SK-N-SH (cell line): ENCODE data around the gene SHROOM2. TPM values are rescaled to one million over a fixed set of nuclear protein-coding genes. Genes with fewer than 3 reads are reported as not detected.

Experiments used
- CTCF ChIA-PET: fragments of 300-600, 350-600 bp; formaldehyde crosslinking; extraction: SDS; loops from one replicate; lab custom pipeline; 2021; lab: Yijun Ruan, JAX
- POLR2A ChIA-PET: fragments of 350-600 bp; sonication (Branson Sonifier 250); formaldehyde crosslinking; extraction: SDS; loops from one replicate; lab custom pipeline; 2020; ENCODE audit warnings: antibody characterized with exemption, inconsistent platforms; lab: Yijun Ruan, JAX
- DNase-seq: peaks from one replicate; pipeline ENCODE4 v3.0.0; 2012
- H2AFZ ChIP-seq: fragments of 200-600 bp; sonication (generic); 2 replicates; pipeline ENCODE4 v1.8.1; 2016; ENCODE audit warnings: antibody characterized with exemption, mild to moderate bottlenecking, low read depth
- H3F3A ChIP-seq: fragments of 200-600 bp; sonication (generic); replicated peaks from 2 replicates; pipeline ENCODE3; 2016; ENCODE audit warnings: antibody characterized with exemption, mild to moderate bottlenecking; ENCODE audit not compliant: insufficient read depth
- H3K27ac ChIP-seq, 2 experiments: fragments of 200-500 bp in 1 of 2; fragments of 200-600 bp in 1 of 2; sonication (Bioruptor generic) in 1 of 2; sonication (generic), shearing (Covaris generic) in 1 of 2; 2 replicates each; pipeline versions ENCODE4 v1.5.1 to v1.6.1; 2014 to 2016; ENCODE audit warnings: low read depth in 2 of 2, inconsistent platforms in 1 of 2, low read length in 1 of 2, mild to moderate bottlenecking in 1 of 2, mixed read lengths in 1 of 2
- H3K27me3 ChIP-seq: fragments of 200-600 bp; sonication (generic), shearing (Covaris generic); 2 replicates; pipeline ENCODE4 v1.6.1; 2016; ENCODE audit warnings: mixed run types; ENCODE audit not compliant: insufficient read depth
- H3K36me3 ChIP-seq, 2 experiments: fragments of 200-500 bp in 1 of 2; fragments of 200-600 bp in 1 of 2; sonication (Bioruptor generic) in 1 of 2; sonication (generic) in 1 of 2; replicated peaks in 1 of 2; 2 replicates each; pipeline versions ENCODE3 to v1.5.1; 2014 to 2016; ENCODE audit warnings: low read length in 1 of 2, mild to moderate bottlenecking in 1 of 2; ENCODE audit not compliant: insufficient read depth in 2 of 2, control insufficient read depth in 1 of 2
- H3K4me1 ChIP-seq, 2 experiments: fragments of 200-500 bp in 1 of 2; fragments of 200-600 bp in 1 of 2; sonication (Bioruptor generic) in 1 of 2; sonication (generic), shearing (Covaris generic) in 1 of 2; 2 replicates each; pipeline versions ENCODE4 v1.5.1 to v1.6.1; 2014 to 2016; ENCODE audit warnings: low read depth in 1 of 2, low read length in 1 of 2, mixed run types in 1 of 2; ENCODE audit not compliant: insufficient read depth in 2 of 2, control insufficient read depth in 1 of 2
- H3K4me2 ChIP-seq: fragments of 200-600 bp; sonication (generic), shearing (Covaris generic); 2 replicates; pipeline ENCODE4 v1.6.1; 2017; ENCODE audit warnings: mixed run types
- H3K4me3 ChIP-seq, 2 experiments: fragments of 200-500 bp in 1 of 2; fragments of 200-600 bp in 1 of 2; sonication (Bioruptor generic) in 1 of 2; sonication (generic), shearing (Covaris generic) in 1 of 2; 2 replicates each; pipeline versions ENCODE4 v1.5.1 to v1.8.1; 2014 to 2016; ENCODE audit warnings: low read depth in 2 of 2, inconsistent platforms in 1 of 2, low read length in 1 of 2, mild to moderate bottlenecking in 1 of 2, mixed read lengths in 1 of 2, moderate library complexity in 1 of 2
- H3K79me2 ChIP-seq: fragments of 200-600 bp; sonication (generic); 2 replicates; pipeline ENCODE4 v1.8.1; 2017; ENCODE audit warnings: mild to moderate bottlenecking; ENCODE audit not compliant: insufficient read depth
- H3K9ac ChIP-seq: fragments of 200-600 bp; sonication (generic); 2 replicates; pipeline ENCODE4 v1.6.1; 2017; ENCODE audit warnings: mixed run types
- H3K9me2 ChIP-seq: fragments of 200-600 bp; sonication (generic); 2 replicates; pipeline ENCODE4 v1.6.1; 2017; ENCODE audit warnings: mixed run types
- H3K9me3 ChIP-seq: fragments of 200-600 bp; sonication (generic); 2 replicates; pipeline ENCODE4 v1.6.1; 2017; ENCODE audit warnings: mixed run types, mild to moderate bottlenecking, moderate library complexity
- H4K20me1 ChIP-seq: fragments of 200-600 bp; sonication (generic); 2 replicates; pipeline ENCODE4 v1.6.1; 2017; ENCODE audit warnings: mild to moderate bottlenecking, mixed run types; ENCODE audit not compliant: insufficient read depth
- CHD2 ChIP-seq: fragments of 150-350 bp; IDR thresholded peaks from 2 replicates; pipeline ENCODE4 v1.6.1; 2018; ENCODE audit warnings: low read length; ENCODE audit not compliant: partially characterized antibody
- EZH2phosphoT487 ChIP-seq: fragments of 200-600 bp; sonication (generic); IDR thresholded peaks from 2 replicates; pipeline ENCODE4 v1.6.1; 2017; ENCODE audit warnings: low read depth, mixed run types, mild to moderate bottlenecking, antibody characterized with exemption, moderate library complexity, borderline replicate concordance
- FOXJ3 ChIP-seq: sonication (generic); formaldehyde crosslinking; IDR thresholded peaks from 2 replicates; pipeline ENCODE4 v1.5.1; 2020; ENCODE audit warnings: mild to moderate bottlenecking, missing genetic modification reagents
- GABPA ChIP-seq: IDR thresholded peaks from 2 replicates; pipeline ENCODE4 v1.4.0; 2012; ENCODE audit warnings: low read depth, mild to moderate bottlenecking
- MEF2A ChIP-seq: IDR thresholded peaks from 2 replicates; pipeline ENCODE4 v1.4.0; 2012; ENCODE audit warnings: low read depth, borderline replicate concordance
- NFIC ChIP-seq: IDR thresholded peaks from 2 replicates; pipeline ENCODE4 v1.4.0; 2012; ENCODE audit warnings: borderline replicate concordance
- POLR2AphosphoS5 ChIP-seq: IDR thresholded peaks from 2 replicates; pipeline ENCODE4 v1.6.1; 2012; ENCODE audit warnings: low read depth, low read length
- RFX5 ChIP-seq: IDR thresholded peaks from 2 replicates; pipeline ENCODE4 v1.6.1; 2012; ENCODE audit warnings: mild to moderate bottlenecking, improper control_type of control experiment, low read length
- RXRA ChIP-seq: IDR thresholded peaks from 2 replicates; pipeline ENCODE4 v1.4.0; 2012; ENCODE audit warnings: low read depth, mild to moderate bottlenecking, borderline replicate concordance
- TCF12 ChIP-seq: IDR thresholded peaks from 2 replicates; pipeline ENCODE4 v1.4.0; 2012
- WGBS: methylation state at CpG from one replicate; pipeline ENCODE4 v1.1.6; 2017; ENCODE audit warnings: low lambda C conversion rate; 5-methylcytosine and 5-hydroxymethylcytosine counted together
- polyA plus RNA-seq, 3 experiments: library from polyadenylated mRNA; depleted of rRNA; stranded (reverse); fragments of >200 nt; gene quantifications; 2 replicates each; pipeline ENCODE4 v1.2.3, GENCODE V29; 2012
- TF ChIP-seq, protein P1 (sequence below): fragments of 200-600 bp; sonication (generic); IDR thresholded peaks from 2 replicates; pipeline ENCODE4 v1.6.1; 2017; ENCODE audit warnings: antibody characterized with exemption, mild to moderate bottlenecking, moderate library complexity
- TF ChIP-seq, protein P2 (sequence below): fragments of 150-350 bp; IDR thresholded peaks from 2 replicates; pipeline ENCODE4 v1.6.1; 2016; ENCODE audit warnings: mild to moderate bottlenecking, low read depth, low read length
- TF ChIP-seq, protein P3 (sequence below): IDR thresholded peaks from 2 replicates; pipeline ENCODE4; 2012
- TF ChIP-seq, protein P4 (sequence below): fragments of 150-350 bp; IDR thresholded peaks from 2 replicates; pipeline ENCODE4 v1.6.1; 2017; ENCODE audit warnings: antibody characterized with exemption, low read length, low read depth, borderline replicate concordance

Gene SHROOM2
- polyA plus RNA-seq, 1 of the 3 experiments (the other 2 are of a cell fraction): not detected

DNA sequence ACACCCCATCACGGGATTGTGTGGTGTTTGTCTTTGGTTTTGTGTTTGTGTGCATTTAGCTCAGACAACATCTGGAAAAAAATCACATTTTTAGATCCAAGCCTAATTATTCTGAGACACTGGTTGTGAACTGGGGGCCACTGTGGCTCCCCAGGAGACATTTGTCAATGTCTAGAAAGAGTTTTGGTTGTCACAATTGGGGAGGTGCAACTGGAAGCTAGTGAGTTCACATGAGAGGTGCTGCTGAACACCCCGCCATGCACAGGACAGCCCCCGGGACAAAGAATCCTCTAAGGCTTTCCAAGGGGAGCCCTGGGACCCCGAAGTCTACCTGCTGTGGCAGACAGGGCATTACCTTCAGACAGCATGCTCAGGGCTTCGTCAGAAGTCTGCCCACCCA, 47.1 kb upstream of the SHROOM2 start:
- peaks cover 4% of the 10 kb centered on the region; the same call in 1 of the 2 replicates for H3K27me3 ChIP-seq
- WGBS: 25% methylated on average over 3 of the region's 5 CpGs

More for the DNA sequence above, 47.1 kb upstream of the SHROOM2 start:
- Histone ChIP-seq H3K4me3 (no peak overlapping the region), H3K9ac (no peak overlapping the region), H3K9me2 (no peaks in the 10 kb centered on the region), H3K36me3 (no peaks in the 10 kb centered on the region), H3K9me3 (no peaks in the 10 kb centered on the region), H3K79me2 (no peaks in the 10 kb centered on the region)
- TF ChIP-seq CHD2 (no peak), GABPA (no peak), RXRA (no peak), NFIC (no peak), FOXJ3 (CRISPR knock-in tag) (no peak), TCF12 (no peak), EZH2phosphoT487 (no peak), MEF2A (no peak), POLR2AphosphoS5 (no peak), RFX5 (no peak)
- TF ChIP-seq, protein P1, sequence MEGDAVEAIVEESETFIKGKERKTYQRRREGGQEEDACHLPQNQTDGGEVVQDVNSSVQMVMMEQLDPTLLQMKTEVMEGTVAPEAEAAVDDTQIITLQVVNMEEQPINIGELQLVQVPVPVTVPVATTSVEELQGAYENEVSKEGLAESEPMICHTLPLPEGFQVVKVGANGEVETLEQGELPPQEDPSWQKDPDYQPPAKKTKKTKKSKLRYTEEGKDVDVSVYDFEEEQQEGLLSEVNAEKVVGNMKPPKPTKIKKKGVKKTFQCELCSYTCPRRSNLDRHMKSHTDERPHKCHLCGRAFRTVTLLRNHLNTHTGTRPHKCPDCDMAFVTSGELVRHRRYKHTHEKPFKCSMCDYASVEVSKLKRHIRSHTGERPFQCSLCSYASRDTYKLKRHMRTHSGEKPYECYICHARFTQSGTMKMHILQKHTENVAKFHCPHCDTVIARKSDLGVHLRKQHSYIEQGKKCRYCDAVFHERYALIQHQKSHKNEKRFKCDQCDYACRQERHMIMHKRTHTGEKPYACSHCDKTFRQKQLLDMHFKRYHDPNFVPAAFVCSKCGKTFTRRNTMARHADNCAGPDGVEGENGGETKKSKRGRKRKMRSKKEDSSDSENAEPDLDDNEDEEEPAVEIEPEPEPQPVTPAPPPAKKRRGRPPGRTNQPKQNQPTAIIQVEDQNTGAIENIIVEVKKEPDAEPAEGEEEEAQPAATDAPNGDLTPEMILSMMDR: no peak
- TF ChIP-seq, protein P2, sequence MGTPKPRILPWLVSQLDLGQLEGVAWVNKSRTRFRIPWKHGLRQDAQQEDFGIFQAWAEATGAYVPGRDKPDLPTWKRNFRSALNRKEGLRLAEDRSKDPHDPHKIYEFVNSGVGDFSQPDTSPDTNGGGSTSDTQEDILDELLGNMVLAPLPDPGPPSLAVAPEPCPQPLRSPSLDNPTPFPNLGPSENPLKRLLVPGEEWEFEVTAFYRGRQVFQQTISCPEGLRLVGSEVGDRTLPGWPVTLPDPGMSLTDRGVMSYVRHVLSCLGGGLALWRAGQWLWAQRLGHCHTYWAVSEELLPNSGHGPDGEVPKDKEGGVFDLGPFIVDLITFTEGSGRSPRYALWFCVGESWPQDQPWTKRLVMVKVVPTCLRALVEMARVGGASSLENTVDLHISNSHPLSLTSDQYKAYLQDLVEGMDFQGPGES: no peak
- TF ChIP-seq, protein P3, sequence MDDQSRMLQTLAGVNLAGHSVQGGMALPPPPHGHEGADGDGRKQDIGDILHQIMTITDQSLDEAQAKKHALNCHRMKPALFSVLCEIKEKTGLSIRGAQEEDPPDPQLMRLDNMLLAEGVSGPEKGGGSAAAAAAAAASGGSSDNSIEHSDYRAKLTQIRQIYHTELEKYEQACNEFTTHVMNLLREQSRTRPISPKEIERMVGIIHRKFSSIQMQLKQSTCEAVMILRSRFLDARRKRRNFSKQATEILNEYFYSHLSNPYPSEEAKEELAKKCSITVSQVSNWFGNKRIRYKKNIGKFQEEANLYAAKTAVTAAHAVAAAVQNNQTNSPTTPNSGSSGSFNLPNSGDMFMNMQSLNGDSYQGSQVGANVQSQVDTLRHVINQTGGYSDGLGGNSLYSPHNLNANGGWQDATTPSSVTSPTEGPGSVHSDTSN: no peak
- TF ChIP-seq, protein P4, sequence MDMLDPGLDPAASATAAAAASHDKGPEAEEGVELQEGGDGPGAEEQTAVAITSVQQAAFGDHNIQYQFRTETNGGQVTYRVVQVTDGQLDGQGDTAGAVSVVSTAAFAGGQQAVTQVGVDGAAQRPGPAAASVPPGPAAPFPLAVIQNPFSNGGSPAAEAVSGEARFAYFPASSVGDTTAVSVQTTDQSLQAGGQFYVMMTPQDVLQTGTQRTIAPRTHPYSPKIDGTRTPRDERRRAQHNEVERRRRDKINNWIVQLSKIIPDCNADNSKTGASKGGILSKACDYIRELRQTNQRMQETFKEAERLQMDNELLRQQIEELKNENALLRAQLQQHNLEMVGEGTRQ: no peak
- TF ChIP-seq, all 33 proteins: peak for 0
- no peak overlapping the region for H3K4me2 ChIP-seq
- H3K27ac ChIP-seq: no peak overlapping the region
- no peak for DNase-seq
- ChIA-PET CTCF (no interaction called here), POLR2A (no interaction called here)
- no peaks in the 10 kb centered on the region for H3F3A ChIP-seq
- no peaks in the 10 kb centered on the region for H3K4me1 ChIP-seq
- H2AFZ ChIP-seq: no peak overlapping the region
- H4K20me1 ChIP-seq: no peaks in the 10 kb centered on the region
